HG02870 (cell line): ENCODE data around the gene ZFYVE21.

Experiments used
- ATAC-seq: cut with Tn5 transposase; IDR thresholded peaks from one replicate; pipeline ENCODE4 v1.9.1; 2021; ENCODE audit warnings: mild to moderate bottlenecking, moderate library complexity; ENCODE audit not compliant: unreplicated experiment

The ZFYVE21 gene

DNA sequence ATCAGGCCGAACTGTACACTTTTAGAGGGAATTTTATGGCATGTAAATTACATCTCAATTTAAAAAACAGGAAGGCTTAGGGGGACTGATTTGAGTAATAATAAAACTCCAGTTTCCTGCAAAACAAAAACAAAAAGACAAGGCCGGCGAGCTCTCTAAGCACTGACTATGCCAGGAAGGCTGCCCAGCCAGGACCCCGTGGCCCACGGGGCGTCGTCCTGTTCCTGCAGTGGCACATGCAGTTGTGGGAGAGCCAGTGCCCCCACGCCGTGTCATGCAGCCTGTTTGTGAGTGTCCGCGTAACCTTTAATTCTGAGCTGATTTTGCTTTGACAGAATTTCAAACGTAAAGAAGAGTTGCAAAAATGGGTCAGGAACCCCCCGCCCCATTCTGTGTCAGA lies 10.9 kb upstream of the ZFYVE21 start:
- no peak for ATAC-seq

DNA sequence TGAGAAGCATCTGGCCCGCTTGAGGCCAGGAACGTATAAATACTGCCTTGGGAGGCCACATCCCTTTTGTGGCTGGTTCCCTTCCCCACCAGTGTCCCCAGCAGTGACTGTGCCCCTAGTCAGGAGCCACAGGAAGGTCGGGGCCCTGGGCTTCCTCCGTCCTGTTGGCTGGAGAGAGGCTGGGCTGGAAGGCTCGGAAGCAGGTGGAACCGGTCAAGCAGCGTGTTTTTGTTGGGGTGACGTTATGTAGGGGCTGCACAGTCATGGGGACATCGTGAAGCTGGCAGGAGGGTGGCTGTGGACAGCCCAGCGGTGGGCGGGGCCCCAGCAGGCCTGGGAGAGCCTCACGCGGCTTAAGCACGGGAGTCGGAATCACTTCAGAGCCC lies 10.5 kb upstream of the ZFYVE21 start:
- ATAC-seq = no peak

DNA sequence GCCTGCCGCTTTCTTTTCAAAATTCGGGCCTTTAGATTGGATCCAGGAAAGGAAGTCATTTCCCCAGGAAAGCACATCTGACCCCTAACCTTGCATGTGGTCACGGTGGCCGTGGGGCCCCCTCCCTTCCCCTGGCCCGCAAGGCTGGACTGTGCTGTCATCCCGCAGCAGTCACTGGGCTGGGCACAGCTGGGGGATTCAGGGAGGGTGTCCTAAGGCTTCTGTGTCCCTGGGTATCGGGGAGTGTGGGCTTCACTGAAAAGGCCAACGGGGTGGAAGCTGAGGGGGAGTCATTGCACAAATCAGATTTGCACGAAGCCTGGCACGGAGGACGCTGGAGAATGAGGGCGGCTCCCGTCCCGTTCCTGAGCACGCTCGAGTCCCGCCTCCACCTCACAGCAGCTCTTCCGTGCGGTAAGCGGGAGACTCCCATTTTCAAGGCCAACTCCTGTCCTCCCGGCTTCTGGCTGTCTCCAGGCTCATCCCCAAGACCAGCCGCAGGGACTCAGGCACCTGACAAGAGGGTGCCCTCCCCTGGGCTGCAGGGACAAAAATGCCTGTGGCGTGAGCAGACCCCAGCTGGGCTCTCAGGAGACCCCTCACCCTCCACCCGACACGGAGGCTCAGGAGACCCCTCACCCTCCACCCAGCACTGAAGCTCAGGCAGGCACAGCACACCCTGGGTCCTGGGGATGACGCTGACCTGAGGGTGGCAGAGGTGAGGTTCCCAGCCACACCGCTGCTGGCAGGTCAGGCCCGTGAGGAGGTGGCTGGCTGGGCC lies 9.9 kb upstream of the ZFYVE21 start:
- ATAC-seq = no peak

DNA sequence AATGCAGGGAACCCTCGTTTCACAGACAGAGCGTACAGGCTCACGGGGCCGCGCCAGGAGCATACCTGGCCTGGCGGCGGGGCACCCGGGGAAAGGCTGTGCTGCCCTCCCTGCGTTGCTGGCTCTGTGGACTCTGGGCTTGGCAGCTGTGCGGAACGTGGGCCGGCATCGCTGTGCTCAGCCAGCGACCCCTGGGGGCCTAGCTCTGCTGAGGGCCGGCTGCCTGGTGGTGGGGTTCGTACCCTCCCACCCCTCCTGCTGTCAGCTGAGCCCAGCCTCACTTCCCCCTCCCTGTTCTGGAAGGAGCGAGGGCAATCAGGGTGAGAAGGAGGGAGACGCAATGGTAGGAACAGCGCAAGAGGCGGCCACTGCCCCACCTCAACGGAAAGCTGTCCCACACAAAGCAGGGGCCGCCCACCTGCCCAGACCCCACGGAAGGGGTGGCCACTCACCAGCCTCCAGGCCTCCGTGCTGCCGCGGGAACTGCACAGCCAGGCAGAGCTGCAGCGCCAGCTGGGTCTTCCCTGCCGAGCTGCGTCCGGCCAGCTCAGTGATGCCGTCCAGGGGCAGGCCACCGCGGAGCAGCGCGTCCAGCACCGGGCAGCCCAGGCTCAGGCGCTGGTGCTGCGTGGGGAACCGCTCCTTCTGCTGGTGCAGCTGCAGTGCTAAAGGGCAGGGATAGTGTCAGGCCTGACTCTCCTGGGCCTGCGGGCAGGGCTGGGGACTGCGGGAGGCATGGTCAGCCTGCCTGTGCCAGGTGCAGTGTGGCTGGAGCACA lies 8.9 kb upstream of the ZFYVE21 start:
- no peak for ATAC-seq

DNA sequence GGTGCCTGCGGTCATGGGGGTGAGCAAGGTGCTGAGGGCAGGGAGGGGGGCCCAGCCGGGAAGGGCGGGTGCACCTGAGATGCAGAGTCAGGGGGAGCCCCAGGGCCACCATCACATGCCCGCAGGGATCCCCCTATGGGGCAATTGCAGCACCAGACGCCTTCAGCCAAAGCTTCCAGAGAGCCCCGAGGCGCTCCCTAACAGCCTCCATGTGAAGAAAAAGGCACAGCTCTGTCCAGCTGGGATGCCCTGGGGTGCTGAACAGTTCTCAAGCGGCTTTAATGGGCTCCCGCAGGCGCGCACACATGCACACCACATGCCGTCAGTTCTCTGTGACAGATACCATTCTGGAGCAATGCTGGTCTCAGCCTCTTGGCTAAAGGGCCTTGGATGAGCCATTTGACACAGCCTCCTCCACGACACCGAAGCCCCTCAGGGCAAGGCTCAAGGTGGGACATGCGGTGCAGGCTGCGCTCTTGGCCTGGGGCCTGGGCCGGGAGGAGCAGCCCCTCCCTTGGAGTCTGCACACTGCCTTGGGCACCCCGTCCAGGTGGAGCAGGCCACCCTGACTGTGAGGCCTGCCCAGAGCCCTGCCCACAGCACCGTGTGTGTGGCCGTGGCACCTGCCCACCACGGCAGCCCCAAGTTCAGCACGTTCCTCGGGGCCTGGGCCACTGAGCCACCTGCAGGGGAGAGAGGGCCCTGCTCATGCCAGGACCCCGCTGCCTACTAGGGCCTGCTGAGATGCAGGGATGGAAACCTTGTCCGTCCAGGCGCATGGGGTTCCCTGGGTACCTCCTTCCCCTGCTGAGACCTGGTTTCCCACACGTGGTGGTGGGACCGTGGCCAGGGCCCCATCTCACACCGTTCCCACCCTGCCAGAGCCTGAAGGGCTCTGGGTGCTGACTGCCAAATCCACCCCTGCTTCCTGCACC lies 8.0 kb upstream of the ZFYVE21 start:
- no peak for ATAC-seq

DNA sequence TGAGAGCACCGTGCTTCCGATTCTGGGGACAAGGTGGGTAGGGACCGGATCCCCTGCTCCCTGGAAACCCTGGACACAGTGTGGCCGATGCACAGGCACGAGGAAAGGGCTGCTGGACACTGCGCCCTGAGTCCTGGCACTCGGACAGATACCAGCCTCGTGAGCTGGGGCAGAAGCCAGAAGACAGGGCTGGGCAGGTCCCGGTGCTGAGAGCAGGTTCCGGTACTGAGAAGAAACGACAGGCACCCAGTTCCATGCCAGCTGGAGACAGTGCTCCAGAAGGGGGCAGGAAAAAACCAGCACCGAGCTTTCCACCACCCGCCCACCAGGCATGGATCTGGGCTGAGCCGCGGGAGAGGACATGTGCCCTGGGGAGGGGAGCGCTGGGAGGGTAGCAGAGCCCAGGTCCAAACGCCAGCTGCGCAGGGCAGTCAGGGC lies 6.8 kb upstream of the ZFYVE21 start:
- no peak for ATAC-seq

DNA sequence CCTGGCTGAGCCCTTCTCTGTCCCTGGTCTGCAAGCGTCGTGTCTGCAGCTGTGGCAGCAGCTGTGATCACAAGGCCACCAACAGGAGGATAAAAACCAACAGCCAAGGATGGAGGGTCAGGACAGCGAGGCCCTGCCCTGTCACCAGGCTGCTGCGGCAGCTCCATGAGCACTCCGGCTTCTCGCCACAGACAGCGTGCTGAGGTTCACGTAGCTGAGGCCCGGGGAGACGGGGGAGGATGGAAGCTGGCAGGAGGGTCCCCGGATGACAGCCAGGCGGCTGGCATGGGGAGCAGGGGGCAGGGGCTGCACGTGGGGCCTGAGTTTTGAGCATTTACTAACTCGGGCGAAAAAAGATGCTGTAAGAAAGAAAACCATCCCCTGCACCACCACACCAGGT lies 5.8 kb upstream of the ZFYVE21 start:
- no peak for ATAC-seq

DNA sequence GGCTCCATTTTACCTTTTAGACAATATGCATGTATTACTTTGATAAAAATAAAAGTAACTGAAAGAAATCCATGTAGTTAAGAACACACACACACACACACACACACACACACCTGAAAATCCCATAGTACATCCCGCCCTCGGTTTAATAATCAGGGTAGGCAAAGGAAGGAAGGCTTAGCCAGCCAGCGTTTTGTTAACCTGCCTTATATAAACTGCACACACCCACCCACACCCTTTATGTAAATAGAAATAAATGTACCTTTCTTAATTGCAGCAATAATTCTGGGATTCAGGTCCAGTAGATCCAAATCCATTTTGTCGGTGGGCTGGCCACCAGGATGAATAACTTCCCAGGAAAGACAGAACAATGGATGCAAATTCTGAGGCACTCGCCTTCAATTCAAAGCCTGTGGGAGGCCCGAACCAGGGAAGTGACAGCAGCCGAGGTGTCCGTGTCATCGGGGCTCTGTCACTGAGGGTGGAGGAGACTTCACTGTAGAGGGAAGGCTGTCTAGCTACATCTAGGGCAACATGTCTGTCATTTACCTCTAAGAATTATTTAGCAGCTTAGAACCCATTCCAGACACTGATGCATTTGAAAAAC lies 4.7 kb upstream of the ZFYVE21 start:
- no peak for ATAC-seq

DNA sequence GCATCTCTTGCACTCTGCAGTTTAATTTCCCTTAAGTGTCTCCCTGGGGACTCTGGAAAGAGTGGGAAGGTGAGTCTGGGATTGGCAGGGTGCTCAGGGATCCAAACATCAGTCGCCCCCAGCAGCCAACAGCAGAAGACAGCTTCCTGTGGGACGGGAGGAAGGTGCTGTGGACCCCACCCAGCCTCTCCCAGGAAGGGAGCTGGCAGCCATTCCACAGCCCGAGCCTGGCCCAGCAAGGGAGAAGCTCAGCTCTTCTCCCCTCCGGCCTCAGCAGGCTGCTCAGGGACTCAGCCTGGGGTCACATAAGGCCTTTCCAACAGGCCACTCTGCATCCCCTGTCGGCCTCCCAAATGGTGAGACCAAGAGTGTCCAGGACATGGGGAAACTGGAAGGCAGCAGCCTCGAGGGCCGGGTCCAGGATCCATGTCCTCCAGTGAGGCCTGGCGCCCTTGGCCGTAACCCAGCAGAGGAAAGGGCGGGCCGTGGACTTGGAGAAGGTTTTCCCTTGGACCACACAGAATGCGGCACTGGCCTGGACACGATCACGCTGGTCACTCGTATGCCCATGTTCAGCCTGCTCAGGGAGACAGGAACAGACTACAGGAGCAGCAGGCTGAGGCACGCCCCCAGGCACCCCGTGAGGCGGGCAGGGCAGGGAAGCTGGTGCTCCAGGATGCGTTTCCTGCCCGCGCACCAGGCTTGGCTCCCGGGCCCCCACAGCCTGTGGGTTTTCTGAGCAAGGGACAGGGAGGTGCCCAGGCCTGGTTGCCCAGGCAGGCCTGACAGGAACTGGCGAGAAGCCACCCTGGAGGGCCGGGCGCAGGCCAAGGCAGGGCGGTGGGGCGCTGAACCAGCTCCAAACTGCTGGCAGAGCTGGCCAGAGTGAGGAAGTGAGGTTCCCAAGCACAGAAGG lies 3.8 kb upstream of the ZFYVE21 start:
- no peak for ATAC-seq

DNA sequence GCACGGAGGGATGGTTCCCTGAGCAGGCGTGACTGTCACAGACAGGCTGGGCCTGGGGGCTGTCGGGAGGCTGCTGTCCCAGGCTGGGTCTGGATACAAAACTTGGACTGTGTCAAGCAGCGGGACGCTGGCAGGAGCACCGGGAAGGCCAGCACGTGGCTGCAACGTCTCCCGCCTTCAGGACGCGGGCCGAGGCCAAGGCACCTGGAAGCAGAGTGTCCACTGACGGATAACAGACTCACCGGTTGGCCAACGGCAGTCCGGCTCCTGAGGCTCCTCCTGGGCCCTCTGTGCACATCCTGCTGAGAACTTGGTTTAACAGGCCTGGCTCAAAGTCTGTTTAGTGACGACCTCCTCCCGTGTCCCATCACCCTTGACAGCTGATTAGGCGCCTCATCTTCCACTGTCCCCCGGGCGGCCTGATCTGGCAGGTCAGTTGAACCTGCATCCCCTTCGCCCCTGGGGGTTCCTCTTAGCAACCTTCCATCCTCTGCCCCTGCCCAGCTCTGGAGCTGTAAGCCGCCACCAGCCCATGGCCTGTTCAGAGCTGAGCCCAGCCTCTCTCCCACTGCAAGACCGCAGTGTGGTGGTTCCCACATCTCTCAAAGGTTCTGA lies 2.9 kb upstream of the ZFYVE21 start:
- no peak for ATAC-seq

DNA sequence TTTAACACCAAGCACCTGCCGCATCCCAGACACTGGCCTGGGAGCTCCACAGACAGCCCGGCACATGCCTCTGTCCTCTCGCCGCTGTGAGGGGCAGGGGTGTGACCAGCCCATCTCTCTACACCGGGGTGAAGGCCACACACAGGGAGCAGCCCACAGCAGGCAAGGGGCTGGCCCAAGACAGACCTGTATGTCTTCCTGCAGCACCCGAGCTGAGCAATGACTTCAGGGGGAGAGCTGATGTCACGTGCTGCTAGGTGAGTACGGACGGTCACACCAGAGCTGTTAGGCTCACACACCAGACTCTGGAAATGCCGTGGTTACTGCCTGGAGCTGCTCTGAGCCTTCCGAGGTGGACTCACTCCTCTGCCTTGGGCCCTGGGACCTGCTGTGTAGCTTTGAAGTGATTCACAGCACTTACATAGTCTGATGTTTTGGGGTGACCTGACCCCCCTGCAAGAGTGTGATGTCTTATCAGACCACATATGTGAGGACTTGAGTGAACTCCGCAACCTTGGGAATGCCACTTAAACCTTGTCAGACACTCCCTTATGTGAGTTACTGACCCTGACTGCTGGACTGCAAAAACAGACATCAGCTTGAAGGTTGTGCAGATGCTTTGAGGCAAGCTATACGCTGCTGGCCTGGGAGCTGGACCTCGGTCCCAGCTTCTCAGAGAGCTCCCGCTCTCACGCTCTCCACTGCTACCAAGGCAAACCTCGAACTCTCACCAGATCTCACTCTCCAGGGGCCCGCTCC lies 2.1 kb upstream of the ZFYVE21 start:
- ATAC-seq = no peak

DNA sequence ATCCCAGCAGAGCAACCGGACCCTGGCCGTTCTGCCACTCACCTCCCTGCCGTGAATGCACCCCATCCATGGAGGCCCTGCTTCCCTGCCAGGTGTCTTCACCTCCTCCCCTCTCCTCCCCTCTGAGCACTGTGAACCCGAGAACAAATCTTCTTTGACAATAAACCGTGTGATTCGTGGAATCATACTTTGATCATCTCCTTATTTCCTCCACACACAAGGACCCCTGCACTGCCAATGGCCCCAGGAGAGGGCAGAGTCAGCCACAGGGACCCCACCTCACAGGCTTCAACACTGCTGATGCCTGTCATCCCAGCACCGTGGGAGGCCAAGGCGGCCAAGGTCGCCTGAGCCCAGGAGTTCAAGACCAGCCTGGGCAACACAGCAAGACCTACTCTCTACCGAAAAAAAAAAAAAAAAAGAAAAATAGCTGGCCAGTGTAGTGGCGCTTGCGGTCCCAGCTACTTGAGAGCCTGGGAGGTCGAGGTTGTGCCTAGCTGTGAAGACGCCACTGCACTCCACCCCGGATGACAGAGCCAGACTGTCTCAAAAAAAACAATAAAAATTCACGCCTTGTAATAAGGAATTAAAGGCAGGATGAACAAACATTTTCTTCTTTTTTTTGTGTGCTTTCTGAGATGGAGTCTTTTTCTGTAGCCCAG lies 1.4 kb upstream of the ZFYVE21 start:
- ATAC-seq = no peak

DNA sequence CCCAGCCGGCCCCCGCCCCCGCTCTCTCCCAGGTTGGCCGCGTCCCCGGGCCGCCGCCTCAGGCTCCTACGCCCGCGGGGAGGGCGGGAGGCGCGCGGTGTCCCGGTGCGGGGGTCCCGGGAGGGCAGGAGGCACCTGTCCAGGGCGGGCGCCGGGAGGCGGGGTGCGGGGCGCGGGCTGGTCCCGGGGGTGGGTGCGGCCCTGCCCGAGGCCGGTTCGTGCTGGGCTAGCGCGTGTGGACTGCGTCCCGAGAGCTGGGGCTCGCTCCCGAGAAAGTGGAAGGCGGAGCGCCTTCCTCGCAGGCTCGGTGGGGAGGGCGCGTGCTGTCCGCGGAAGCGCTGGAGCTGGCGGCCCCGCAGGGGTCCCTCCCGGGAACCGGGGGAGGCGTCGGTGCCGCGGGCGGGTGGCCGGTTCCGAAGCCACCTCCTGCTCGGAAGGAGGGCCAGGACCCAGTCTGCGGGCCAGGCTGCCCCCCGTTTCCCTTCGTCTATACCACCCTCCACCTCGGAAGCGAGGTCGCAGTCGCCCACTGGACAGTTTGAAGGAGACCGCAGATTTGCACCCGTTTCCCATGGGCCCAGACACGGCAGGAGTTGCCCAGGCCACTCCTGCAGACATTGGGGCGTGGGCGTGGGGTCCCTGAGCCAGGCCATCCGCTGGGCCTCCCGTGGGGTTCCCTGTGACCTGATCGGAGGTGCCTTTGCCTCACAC lies 636 bp downstream of the ZFYVE21 start:
- no peak for ATAC-seq

DNA sequence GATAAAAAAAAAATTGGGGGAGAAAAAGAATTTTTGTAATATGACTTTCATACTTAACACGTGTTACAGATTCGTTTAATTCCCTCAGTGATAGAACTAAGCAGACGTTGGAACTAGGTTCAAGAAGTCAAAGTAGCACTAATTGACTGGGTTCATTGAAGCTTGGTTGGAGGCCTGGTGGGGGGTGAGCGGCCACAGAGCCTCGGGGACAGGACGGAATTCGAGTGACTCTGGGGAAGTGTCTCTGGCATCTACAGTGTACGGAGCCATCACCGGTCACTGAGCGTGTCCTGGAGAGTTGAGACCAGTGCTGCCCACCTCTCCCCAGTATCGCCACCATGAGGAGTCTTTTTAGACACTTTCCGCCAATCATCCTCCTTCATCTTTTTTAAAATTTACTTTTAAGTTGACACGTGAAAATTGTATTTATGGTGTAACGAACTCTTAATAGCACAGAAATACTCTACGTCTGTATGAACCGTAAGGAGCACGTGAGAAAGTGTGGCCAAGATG lies 1.3 kb downstream of the ZFYVE21 start:
- ATAC-seq = no peak

DNA sequence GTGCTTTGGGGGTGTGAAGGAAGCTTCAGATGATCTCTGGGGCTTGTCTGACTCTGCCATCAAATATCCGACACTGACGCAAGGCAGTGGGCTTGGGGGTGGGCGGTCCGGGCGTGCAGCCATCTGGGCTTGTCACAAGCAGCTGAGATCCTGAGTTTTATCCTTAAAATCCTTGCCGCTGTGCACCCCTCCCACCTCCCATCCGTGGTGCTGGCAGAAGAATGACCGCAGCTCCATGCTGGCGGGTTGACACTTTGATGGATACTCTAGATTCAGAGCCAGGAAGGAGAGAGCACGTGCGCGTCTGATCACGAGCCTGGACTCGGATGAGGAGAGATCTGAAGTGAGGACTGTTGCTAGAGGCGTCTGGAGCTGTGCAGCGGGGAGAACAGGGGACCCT lies 3.0 kb downstream of the ZFYVE21 start:
- no peak for ATAC-seq

DNA sequence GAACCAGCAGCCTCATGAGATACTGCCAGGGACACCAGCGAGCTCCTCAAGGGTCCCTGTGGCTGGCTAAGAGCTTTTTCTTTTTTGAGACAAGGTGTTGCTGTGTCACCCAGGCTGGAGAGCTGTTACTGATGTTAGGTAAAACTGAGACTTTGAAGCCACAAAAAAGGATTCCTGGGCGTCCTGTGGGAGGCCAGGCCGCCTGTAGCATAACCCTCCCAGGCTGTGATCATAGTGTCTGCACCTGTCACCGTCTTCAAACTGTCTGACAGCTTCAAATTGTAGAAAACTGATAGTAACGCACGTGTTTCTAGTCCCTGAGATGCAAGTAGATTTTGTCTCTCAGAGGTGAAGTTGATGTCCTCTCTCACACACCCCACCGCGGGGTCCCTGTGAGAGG lies 4.1 kb downstream of the ZFYVE21 start:
- no peak for ATAC-seq
